ENCODE measurements around the gene DDX20. TPM values are rescaled to one million over a fixed set of nuclear protein-coding genes. Genes with fewer than 3 reads are reported as not detected.

DDX20 gene
- total RNA-seq, 3 donors from 2014 or later (not counting 1 experiment from before 2014, with no cell fraction given): 17.5 to 21.8 (median 17.7) TPM

DNA sequence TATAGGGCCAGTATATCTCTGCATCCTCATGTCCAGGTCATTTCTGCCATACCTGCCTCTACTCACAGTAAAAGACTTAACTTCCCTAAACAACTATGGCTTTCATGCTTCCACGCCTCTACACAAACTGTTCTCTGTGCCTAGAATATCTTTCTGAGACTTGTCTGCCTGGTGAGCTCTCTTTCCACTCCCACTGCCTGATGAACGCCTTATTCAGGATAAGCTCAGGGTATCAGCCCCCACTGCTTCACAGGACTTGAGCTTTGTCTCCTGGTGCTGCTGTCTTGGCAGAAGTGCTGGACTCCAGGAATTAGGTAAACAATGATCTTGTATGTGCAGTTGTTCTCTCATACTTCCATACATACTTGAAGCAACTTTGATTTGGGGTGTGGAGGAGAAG is 4.8 kb upstream of the DDX20 start:
- peaks cover 13 to 25% of the 10 kb centered on the region in 2 donors for H3K4me1 Mint-ChIP-seq
- H3K36me3 ChIP-seq (ENCODE audit: control insufficient read depth, insufficient read depth, low read length): no peaks in the 10 kb centered on the region
- no peaks in the 10 kb centered on the region for H3K36me3 Mint-ChIP-seq
- H3K27me3 Mint-ChIP-seq (ENCODE audit: low read depth in 2 of 2): no peaks in the 10 kb centered on the region
- no peaks in the 10 kb centered on the region for H3K9me3 ChIP-seq (ENCODE audit: control insufficient read depth, insufficient read depth, low read length)
- no peaks in the 10 kb centered on the region for H3K27me3 ChIP-seq (ENCODE audit: control insufficient read depth, insufficient read depth, low read length)
- peak overlapping the region in 1 of 2 donors; percentile 1 for H3K27ac Mint-ChIP-seq
- H3K4me3 ChIP-seq (ENCODE audit: low read length): no peak overlapping the region
- WGBS (ENCODE audit: insufficient coverage): 86% methylated on average over 2 of the region's 2 CpGs
- no peaks in the 10 kb centered on the region for H3K9me3 Mint-ChIP-seq
- H3K4me3 Mint-ChIP-seq: no peak overlapping the region
- H3K4me1 ChIP-seq (ENCODE audit: control insufficient read depth, insufficient read depth, low read length): peaks cover 8% of the 10 kb centered on the region
- TF ChIP-seq, protein P1, sequence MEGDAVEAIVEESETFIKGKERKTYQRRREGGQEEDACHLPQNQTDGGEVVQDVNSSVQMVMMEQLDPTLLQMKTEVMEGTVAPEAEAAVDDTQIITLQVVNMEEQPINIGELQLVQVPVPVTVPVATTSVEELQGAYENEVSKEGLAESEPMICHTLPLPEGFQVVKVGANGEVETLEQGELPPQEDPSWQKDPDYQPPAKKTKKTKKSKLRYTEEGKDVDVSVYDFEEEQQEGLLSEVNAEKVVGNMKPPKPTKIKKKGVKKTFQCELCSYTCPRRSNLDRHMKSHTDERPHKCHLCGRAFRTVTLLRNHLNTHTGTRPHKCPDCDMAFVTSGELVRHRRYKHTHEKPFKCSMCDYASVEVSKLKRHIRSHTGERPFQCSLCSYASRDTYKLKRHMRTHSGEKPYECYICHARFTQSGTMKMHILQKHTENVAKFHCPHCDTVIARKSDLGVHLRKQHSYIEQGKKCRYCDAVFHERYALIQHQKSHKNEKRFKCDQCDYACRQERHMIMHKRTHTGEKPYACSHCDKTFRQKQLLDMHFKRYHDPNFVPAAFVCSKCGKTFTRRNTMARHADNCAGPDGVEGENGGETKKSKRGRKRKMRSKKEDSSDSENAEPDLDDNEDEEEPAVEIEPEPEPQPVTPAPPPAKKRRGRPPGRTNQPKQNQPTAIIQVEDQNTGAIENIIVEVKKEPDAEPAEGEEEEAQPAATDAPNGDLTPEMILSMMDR (IDR thresholded peaks at IDR 0.05): no peak
- no peak for ATAC-seq
- H3K27ac ChIP-seq (ENCODE audit: low read length): no peak overlapping the region
- DNase-seq: no peak
- intact Hi-C loops (cut with micrococcal nuclease): loop anchor here (10.0 kb wide), 3 partner anchors 276 to 856 kb away; partner anchors contain the start of genes C1orf162 and DENND2D

DNA sequence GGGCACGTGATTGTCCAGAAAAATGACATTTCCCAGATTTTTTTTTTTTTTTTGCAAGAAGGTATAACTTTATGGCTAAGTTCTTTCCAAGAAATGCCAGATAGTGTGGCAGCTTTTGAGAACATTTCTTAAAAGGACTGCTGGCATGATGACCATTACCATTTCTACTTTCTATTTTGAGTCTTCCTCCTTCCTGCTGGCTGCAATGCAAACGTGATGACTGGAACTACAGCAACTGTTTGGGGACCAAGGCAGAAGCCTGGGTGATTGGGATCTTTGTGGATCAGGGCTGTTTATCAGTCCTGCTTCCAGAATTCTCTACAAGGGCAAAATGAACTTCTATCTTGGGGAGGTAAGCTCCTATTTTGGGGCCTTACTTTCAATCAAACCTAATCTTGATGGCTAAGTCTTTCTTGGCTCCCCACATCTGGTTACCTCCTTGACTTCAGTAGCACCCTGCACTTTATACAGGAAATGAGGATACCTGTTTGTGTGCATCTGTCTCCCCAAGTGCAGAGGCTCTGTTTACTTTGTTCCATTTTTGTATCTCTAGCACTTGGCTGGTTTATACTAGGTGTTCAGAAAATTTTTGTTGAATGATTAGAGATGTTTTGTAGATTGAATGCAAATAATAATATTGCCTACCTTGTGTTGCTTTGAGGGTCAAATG is 3.7 kb upstream of the DDX20 start:
- Mint-ChIP-seq H3K36me3 (no peaks in the 10 kb centered on the region), H3K9me3 (no peaks in the 10 kb centered on the region), H3K4me3 (no peak overlapping the region), H3K27me3 (ENCODE audit: low read depth in 2 of 2) (no peaks in the 10 kb centered on the region), H3K4me1 (peaks cover 21 to 33% of the 10 kb centered on the region in 2 donors), H3K27ac (peak overlapping the region; percentile 1 to 82)
- intact Hi-C loops (cut with micrococcal nuclease): loop anchor here (10.0 kb wide), 3 partner anchors 277 to 857 kb away; partner anchors contain the start of genes C1orf162 and DENND2D
- DNase-seq (no peak), ATAC-seq (no peak)
- H3K4me3 ChIP-seq (ENCODE audit: low read length): no peak overlapping the region
- H3K36me3 ChIP-seq (ENCODE audit: control insufficient read depth, insufficient read depth, low read length): no peaks in the 10 kb centered on the region
- TF ChIP-seq, protein P1 (IDR thresholded peaks at IDR 0.05): no peak
- no peaks in the 10 kb centered on the region for H3K27me3 ChIP-seq (ENCODE audit: control insufficient read depth, insufficient read depth, low read length)
- no peak overlapping the region for H3K27ac ChIP-seq (ENCODE audit: low read length)
- 43% methylated on average over 2 of the region's 2 CpGs for WGBS (ENCODE audit: insufficient coverage)
- H3K9me3 ChIP-seq (ENCODE audit: control insufficient read depth, insufficient read depth, low read length): no peaks in the 10 kb centered on the region
- peaks cover 14% of the 10 kb centered on the region for H3K4me1 ChIP-seq (ENCODE audit: control insufficient read depth, insufficient read depth, low read length)

DNA sequence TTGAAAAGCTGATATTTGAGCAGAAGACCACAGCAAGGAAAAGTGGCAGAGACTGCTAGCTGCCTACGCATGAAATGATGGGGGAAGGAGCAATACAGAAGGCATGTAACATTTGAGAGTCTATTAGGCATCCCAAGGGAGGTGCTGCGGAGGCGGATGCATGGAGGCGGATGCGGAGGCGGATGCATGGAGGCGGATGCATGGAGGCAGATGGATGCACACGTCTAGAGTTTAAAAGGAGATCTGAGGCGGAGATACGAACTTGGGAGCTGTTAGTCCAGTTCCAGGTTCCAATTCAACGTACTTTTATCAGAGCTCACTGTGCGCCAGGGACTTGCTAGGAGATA is 744 bp upstream of the DDX20 start:
- 2% methylated on average over 12 of the region's 12 CpGs for WGBS (ENCODE audit: insufficient coverage)
- H3K27ac ChIP-seq (ENCODE audit: low read length): peak overlapping the region; percentile 91
- Mint-ChIP-seq H3K9me3 (no peaks in the 10 kb centered on the region), H3K4me3 (peak overlapping the region; percentile 91), H3K4me1 (peaks cover 24 to 39% of the 10 kb centered on the region in 2 donors), H3K27ac (peak overlapping the region; percentile 89 to 92), H3K36me3 (no peaks in the 10 kb centered on the region), H3K27me3 (ENCODE audit: low read depth in 2 of 2) (no peaks in the 10 kb centered on the region)
- TF ChIP-seq, protein P1 (IDR thresholded peaks at IDR 0.05): no peak
- intact Hi-C loops (cut with micrococcal nuclease): loop anchor here (1.0 to 10.0 kb wide), 6 partner anchors 40 to 860 kb away; partner anchors contain the start of genes ATP5PB, C1orf162, DENND2D and WDR77
- ATAC-seq (peak in 1 of 3 donors; percentile 7), DNase-seq (peak in 1 of 2 donors; percentile 73)
- no peaks in the 10 kb centered on the region for H3K9me3 ChIP-seq (ENCODE audit: control insufficient read depth, insufficient read depth, low read length)
- H3K36me3 ChIP-seq (ENCODE audit: control insufficient read depth, insufficient read depth, low read length): peaks cover 12% of the 10 kb centered on the region
- H3K27me3 ChIP-seq (ENCODE audit: control insufficient read depth, insufficient read depth, low read length): no peaks in the 10 kb centered on the region
- peaks cover 15% of the 10 kb centered on the region for H3K4me1 ChIP-seq (ENCODE audit: control insufficient read depth, insufficient read depth, low read length)
- H3K4me3 ChIP-seq (ENCODE audit: low read length): peak overlapping the region; percentile 73
